ENCODE results near the gene TBC1D13. TPM values are rescaled to one million over a fixed set of nuclear protein-coding genes. Genes with fewer than 3 reads are reported as not detected.

The TBC1D13 gene
- total RNA-seq, 2 experiments from 2014 or later: 25.4 to 28.7 TPM

GRCh38 chr9:128765499-128765898 lies 21.6 kb upstream of the TBC1D13 start:
- CTCF ChIA-PET: interaction anchor here (0.7 kb wide), 1 partner anchor 73 kb away, joined by 3 read pairs; no protein-coding TSS in a partner anchor
- Histone ChIP-seq H3K4me3 (ENCODE audit: low read length) (no peak overlapping the region), H3K27me3 (ENCODE audit: control insufficient read depth in 1 of 2, insufficient read depth in 2 of 2, low read length in 2 of 2) (no peaks in the 10 kb centered on the region), H3K36me3 (ENCODE audit: insufficient read depth, low read length) (peaks cover 12% of the 10 kb centered on the region), H3K27ac (ENCODE audit: low read depth in 1 of 2, low read length in 2 of 2) (no peak overlapping the region), H3K4me1 (ENCODE audit: insufficient read depth, low read length) (peaks cover 15% of the 10 kb centered on the region), H3K9me3 (ENCODE audit: control insufficient read depth in 1 of 2, insufficient read depth in 1 of 2, low read length in 2 of 2) (no peaks in the 10 kb centered on the region)
- H3K36me3 Mint-ChIP-seq (ENCODE audit: low read depth): peaks cover 18% of the 10 kb centered on the region
- no peak for ATAC-seq (ENCODE audit: poor library complexity)
- POLR2A ChIA-PET: no interaction called here
- no peaks in the 10 kb centered on the region for H3K9me3 Mint-ChIP-seq
- H3K27ac Mint-ChIP-seq: peak overlapping the region; percentile 45
- H3K4me1 Mint-ChIP-seq (ENCODE audit: low read depth): peaks cover 62% of the 10 kb centered on the region
- no peak for TF ChIP-seq CTCF (IDR thresholded peaks at IDR 0.05)
- no peak overlapping the region for H3K4me3 Mint-ChIP-seq
- intact Hi-C loops (cut with DNase I, micrococcal nuclease): no loop called here
- no peak for DNase-seq
- H3K27me3 Mint-ChIP-seq: no peaks in the 10 kb centered on the region

GRCh38 chr9:128768606-128769005 lies 18.4 kb upstream of the TBC1D13 start:
- DNase-seq (no peak), ATAC-seq (ENCODE audit: poor library complexity) (no peak)
- intact Hi-C loops (cut with DNase I, micrococcal nuclease): no loop called here
- TF ChIP-seq CTCF (IDR thresholded peaks at IDR 0.05): no peak
- POLR2A ChIA-PET: no interaction called here
- no peaks in the 10 kb centered on the region for H3K27me3 ChIP-seq (ENCODE audit: control insufficient read depth in 1 of 2, insufficient read depth in 2 of 2, low read length in 2 of 2)
- H3K27ac ChIP-seq (ENCODE audit: low read depth in 1 of 2, low read length in 2 of 2): no peak overlapping the region
- H3K27me3 Mint-ChIP-seq: no peaks in the 10 kb centered on the region
- peak overlapping the region; percentile 60 for H3K4me3 Mint-ChIP-seq
- no peak overlapping the region for H3K4me3 ChIP-seq (ENCODE audit: low read length)
- H3K9me3 Mint-ChIP-seq: no peaks in the 10 kb centered on the region
- no peaks in the 10 kb centered on the region for H3K9me3 ChIP-seq (ENCODE audit: control insufficient read depth in 1 of 2, insufficient read depth in 1 of 2, low read length in 2 of 2)
- H3K36me3 ChIP-seq (ENCODE audit: insufficient read depth, low read length): peaks cover 12% of the 10 kb centered on the region
- peaks cover 61% of the 10 kb centered on the region for H3K4me1 Mint-ChIP-seq (ENCODE audit: low read depth)
- peaks cover 27% of the 10 kb centered on the region for H3K4me1 ChIP-seq (ENCODE audit: insufficient read depth, low read length)
- H3K27ac Mint-ChIP-seq: peak overlapping the region; percentile 98
- CTCF ChIA-PET: no interaction called here
- peaks cover 24% of the 10 kb centered on the region for H3K36me3 Mint-ChIP-seq (ENCODE audit: low read depth)

GRCh38 chr9:128770286-128771030 lies 16.6 kb upstream of the TBC1D13 start:
- Histone ChIP-seq H3K36me3 (ENCODE audit: insufficient read depth, low read length) (peaks cover 12% of the 10 kb centered on the region), H3K27me3 (ENCODE audit: control insufficient read depth in 1 of 2, insufficient read depth in 2 of 2, low read length in 2 of 2) (no peaks in the 10 kb centered on the region), H3K4me1 (ENCODE audit: insufficient read depth, low read length) (peaks cover 25% of the 10 kb centered on the region), H3K27ac (ENCODE audit: low read depth in 1 of 2, low read length in 2 of 2) (peak overlapping the region; percentile 82 to 83), H3K9me3 (ENCODE audit: control insufficient read depth in 1 of 2, insufficient read depth in 1 of 2, low read length in 2 of 2) (no peaks in the 10 kb centered on the region), H3K4me3 (ENCODE audit: low read length) (peak overlapping the region; percentile 95)
- intact Hi-C loops (cut with DNase I, micrococcal nuclease): loop anchor here (1.0 to 10.0 kb wide), 8 partner anchors 17 to 398 kb away; partner anchors contain the start of genes TBC1D13 (in 2 of the 2), ZDHHC12 (in 2 of the 2), DYNC2I2 (in 1 of the 2) and KYAT1 (in 1 of the 2)
- Mint-ChIP-seq H3K27ac (peak overlapping the region; percentile 98), H3K27me3 (no peaks in the 10 kb centered on the region), H3K36me3 (ENCODE audit: low read depth) (peaks cover 20% of the 10 kb centered on the region), H3K4me3 (peak overlapping the region; percentile 98), H3K9me3 (no peaks in the 10 kb centered on the region), H3K4me1 (ENCODE audit: low read depth) (peaks cover 46% of the 10 kb centered on the region)
- ChIA-PET CTCF (interaction anchor here (1.5 kb wide), 1 partner anchor 48 kb away, joined by 5 read pairs; the partner anchor contains the start of gene ENDOG), POLR2A (interaction anchor here (0.9 to 3.6 kb wide), 10 partner anchors 16 to 399 kb away, joined by 3 to 49 read pairs (median 8); partner anchors contain the start of genes DYNC2I2, ENDOG, SET and SPOUT1)
- no peak for TF ChIP-seq CTCF (IDR thresholded peaks at IDR 0.05)
- no peak for DNase-seq
- ATAC-seq (ENCODE audit: poor library complexity): no peak

Measured in CD4-positive, alpha-beta T cell (primary cell).